WTC11 (cell line): ENCODE data around the gene RBM42. TPM values are rescaled to one million over a fixed set of nuclear protein-coding genes. Genes with fewer than 3 reads are reported as not detected.

ENCODE experiments used
- ATAC-seq: fragments of 200-7000 bp; cut with Tn5 transposase; 2 replicates; pipeline ENCODE4 v1.10.0; 2021; ENCODE audit warnings: mild to moderate bottlenecking, moderate library complexity
- CTCF ChIA-PET: fragments of 300-600 bp; sonication (Branson Sonifier 250); formaldehyde crosslinking; loops from one replicate; lab custom pipeline; 2021; ENCODE audit warnings: antibody characterized with exemption; lab: Charles Lee
- POLR2A ChIA-PET: fragments of 350-600 bp; sonication (Branson Sonifier 250); formaldehyde crosslinking; loops from one replicate; lab custom pipeline; 2021; ENCODE audit warnings: antibody characterized with exemption; lab: Charles Lee
- DNase-seq: peaks from one replicate; pipeline ENCODE4 v3.0.0; 2021; ENCODE audit warnings: low spot score
- H3K27ac Mint-ChIP-seq: 2 replicates; pipeline ENCODE4 v1.8.0; 2021; ENCODE audit warnings: mixed read lengths
- H3K27me3 Mint-ChIP-seq: 2 replicates; pipeline ENCODE4 v1.8.0; 2021; ENCODE audit warnings: low read depth, mild to moderate bottlenecking, moderate library complexity, mixed read lengths
- H3K36me3 Mint-ChIP-seq: 2 replicates; pipeline ENCODE4 v1.8.0; 2021; ENCODE audit warnings: mixed read lengths
- H3K4me1 Mint-ChIP-seq: 2 replicates; pipeline ENCODE4 v1.8.0; 2022; ENCODE audit warnings: mixed read lengths
- H3K4me3 Mint-ChIP-seq: 2 replicates; pipeline ENCODE4 v1.8.0; 2021; ENCODE audit warnings: mild to moderate bottlenecking, moderate library complexity, mixed read lengths
- H3K9me3 Mint-ChIP-seq: 2 replicates; pipeline ENCODE4 v1.8.0; 2021; ENCODE audit warnings: mixed read lengths
- ATF1 ChIP-seq: sonication (generic); formaldehyde crosslinking; IDR thresholded peaks from 2 replicates; pipeline ENCODE4 v1.8.1; 2023; ENCODE audit warnings: mild to moderate bottlenecking, moderate library complexity, missing genetic modification reagents
- CREB1 ChIP-seq: sonication (generic); formaldehyde crosslinking; IDR thresholded peaks from 2 replicates; pipeline ENCODE4 v1.8.0; 2023; ENCODE audit warnings: mild to moderate bottlenecking, missing genetic modification reagents
- CREM ChIP-seq: sonication (generic); formaldehyde crosslinking; IDR thresholded peaks from 2 replicates; pipeline ENCODE4 v1.8.1; 2022; ENCODE audit warnings: mild to moderate bottlenecking, missing genetic modification reagents, moderate library complexity
- GABPB1 ChIP-seq: sonication (generic); formaldehyde crosslinking; IDR thresholded peaks from 2 replicates; pipeline ENCODE4 v1.8.1; 2023; ENCODE audit warnings: mild to moderate bottlenecking, missing genetic modification reagents
- GRHL2 ChIP-seq: fragments of 250-450 bp; sonication (Bioruptor Pico); IDR thresholded peaks from 2 replicates; pipeline ENCODE4 v1.8.0; 2022; ENCODE audit warnings: mild to moderate bottlenecking, moderate library complexity; ENCODE audit not compliant: insufficient replicate concordance, severe bottlenecking
- JAZF1 ChIP-seq: fragments of 250-450 bp; sonication (Bioruptor Pico); IDR thresholded peaks from 2 replicates; pipeline ENCODE4 v1.9.0; 2021; ENCODE audit warnings: moderate library complexity, mild to moderate bottlenecking, inconsistent platforms
- NR3C1 ChIP-seq: sonication (generic); formaldehyde crosslinking; conservative IDR thresholded peaks from 2 replicates; pipeline ENCODE4 v1.8.1; 2023; ENCODE audit warnings: low read depth, mild to moderate bottlenecking, missing genetic modification reagents
- SMAD3 ChIP-seq: sonication (generic); formaldehyde crosslinking; IDR thresholded peaks from 2 replicates; pipeline ENCODE4 v1.8.0; 2022; ENCODE audit warnings: missing genetic modification reagents, mild to moderate bottlenecking, borderline replicate concordance
- TCF7 ChIP-seq: sonication (generic); formaldehyde crosslinking; IDR thresholded peaks from 2 replicates; pipeline ENCODE4 v1.8.0; 2022; ENCODE audit warnings: mild to moderate bottlenecking, low read depth, missing genetic modification reagents, moderate library complexity
- TEAD4 ChIP-seq: sonication (generic); formaldehyde crosslinking; IDR thresholded peaks from 2 replicates; pipeline ENCODE4 v1.8.0; 2022; ENCODE audit warnings: mild to moderate bottlenecking, missing genetic modification reagents
- ZBTB21 ChIP-seq: sonication (generic); formaldehyde crosslinking; IDR thresholded peaks from 2 replicates; pipeline ENCODE4 v1.8.1; 2023; ENCODE audit warnings: mild to moderate bottlenecking, missing genetic modification reagents, borderline replicate concordance
- ZNF138 ChIP-seq: sonication (generic); formaldehyde crosslinking; conservative IDR thresholded peaks from 2 replicates; pipeline ENCODE4 v1.8.1; 2022; ENCODE audit warnings: mild to moderate bottlenecking, moderate library complexity, missing genetic modification reagents
- total RNA-seq: library from RNA; stranded (reverse); gene quantifications from 3 replicates; pipeline ENCODE4 v1.2.3, GENCODE V29; 2021
- TF ChIP-seq, protein P1 (sequence below): fragments of 200-600 bp; IDR thresholded peaks from 2 replicates; pipeline ENCODE4 v1.8.0; 2022; ENCODE audit warnings: antibody characterized with exemption
- TF ChIP-seq, protein P2 (sequence below): fragments of 250-450 bp; sonication (Bioruptor Pico); IDR thresholded peaks from 2 replicates; pipeline ENCODE4 v1.9.0; 2021; ENCODE audit warnings: mild to moderate bottlenecking, borderline replicate concordance
- TF ChIP-seq, protein P3 (sequence below): sonication (generic); formaldehyde crosslinking; IDR thresholded peaks from 2 replicates; pipeline ENCODE4 v1.8.1; 2022; ENCODE audit warnings: missing genetic modification reagents, borderline replicate concordance
- TF ChIP-seq, protein P4 (sequence below): sonication (generic); formaldehyde crosslinking; IDR thresholded peaks from 2 replicates; pipeline ENCODE4 v1.8.1; 2023; ENCODE audit warnings: mild to moderate bottlenecking, missing genetic modification reagents, moderate library complexity
- TF ChIP-seq, protein P5 (sequence below): sonication (generic); formaldehyde crosslinking; IDR thresholded peaks from 2 replicates; pipeline ENCODE4 v1.8.1; 2023; ENCODE audit warnings: mild to moderate bottlenecking, missing genetic modification reagents, borderline replicate concordance
- TF ChIP-seq, protein P6 (sequence below): fragments of 250-450 bp; sonication (Bioruptor Pico); conservative IDR thresholded peaks from 2 replicates; pipeline ENCODE4 v1.9.0; 2021; ENCODE audit warnings: mild to moderate bottlenecking

The RBM42 gene
- total RNA-seq, 1 experiment from 2014 or later: 94.9 TPM

DNA sequence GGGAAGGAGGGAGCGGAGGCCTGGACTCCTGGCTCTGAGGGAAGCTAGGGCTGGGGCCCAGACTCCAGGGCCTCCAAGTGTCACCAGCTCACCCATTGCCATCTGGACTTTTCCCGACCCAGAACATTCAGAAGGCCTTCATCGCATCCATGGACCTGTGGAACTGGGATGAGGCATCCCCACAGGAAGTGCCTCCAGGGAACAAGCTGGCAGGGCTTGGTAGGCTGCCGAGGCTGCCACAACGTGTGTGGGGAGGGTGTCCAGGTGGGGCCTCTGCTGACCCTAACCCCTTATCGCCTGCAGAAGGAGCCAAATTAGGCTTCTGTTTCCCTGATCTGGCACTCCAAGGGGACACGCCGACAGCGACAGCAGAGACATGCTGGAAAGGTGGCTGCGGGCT, 13.5 kb downstream of the RBM42 start:
- peaks cover 34% of the 10 kb centered on the region for H3K4me1 Mint-ChIP-seq
- H3K4me3 Mint-ChIP-seq: peak overlapping the region; percentile 84
- H3K27ac Mint-ChIP-seq: no peak overlapping the region
- ChIA-PET CTCF (interaction anchor here (0.5 to 1.4 kb wide), 3 partner anchors 50 to 575 kb away, joined by 3 to 5 read pairs (median 3); no protein-coding TSS in a partner anchor), POLR2A (interaction anchor here (3.3 kb wide), 1 partner anchor 85 kb away, joined by 14 read pairs; no protein-coding TSS in a partner anchor)
- ATAC-seq (no peak), DNase-seq (no peak)
- no peaks in the 10 kb centered on the region for H3K9me3 Mint-ChIP-seq
- peaks cover 17% of the 10 kb centered on the region for H3K27me3 Mint-ChIP-seq
- H3K36me3 Mint-ChIP-seq: peaks cover 5% of the 10 kb centered on the region
- TF ChIP-seq ZBTB21 (CRISPR knock-in tag) (no peak), NR3C1 (CRISPR knock-in tag) (no peak), GRHL2 (CRISPR knock-in tag) (no peak), SMAD3 (CRISPR knock-in tag) (no peak), ATF1 (CRISPR knock-in tag) (no peak), CREB1 (no peak), GABPB1 (CRISPR knock-in tag) (no peak), TEAD4 (CRISPR knock-in tag) (no peak), CREM (CRISPR knock-in tag) (no peak), TCF7 (no peak), ZNF138 (no peak), JAZF1 (CRISPR knock-in tag) (no peak)
- TF ChIP-seq, protein P1, sequence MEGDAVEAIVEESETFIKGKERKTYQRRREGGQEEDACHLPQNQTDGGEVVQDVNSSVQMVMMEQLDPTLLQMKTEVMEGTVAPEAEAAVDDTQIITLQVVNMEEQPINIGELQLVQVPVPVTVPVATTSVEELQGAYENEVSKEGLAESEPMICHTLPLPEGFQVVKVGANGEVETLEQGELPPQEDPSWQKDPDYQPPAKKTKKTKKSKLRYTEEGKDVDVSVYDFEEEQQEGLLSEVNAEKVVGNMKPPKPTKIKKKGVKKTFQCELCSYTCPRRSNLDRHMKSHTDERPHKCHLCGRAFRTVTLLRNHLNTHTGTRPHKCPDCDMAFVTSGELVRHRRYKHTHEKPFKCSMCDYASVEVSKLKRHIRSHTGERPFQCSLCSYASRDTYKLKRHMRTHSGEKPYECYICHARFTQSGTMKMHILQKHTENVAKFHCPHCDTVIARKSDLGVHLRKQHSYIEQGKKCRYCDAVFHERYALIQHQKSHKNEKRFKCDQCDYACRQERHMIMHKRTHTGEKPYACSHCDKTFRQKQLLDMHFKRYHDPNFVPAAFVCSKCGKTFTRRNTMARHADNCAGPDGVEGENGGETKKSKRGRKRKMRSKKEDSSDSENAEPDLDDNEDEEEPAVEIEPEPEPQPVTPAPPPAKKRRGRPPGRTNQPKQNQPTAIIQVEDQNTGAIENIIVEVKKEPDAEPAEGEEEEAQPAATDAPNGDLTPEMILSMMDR: no peak
- TF ChIP-seq, protein P2, sequence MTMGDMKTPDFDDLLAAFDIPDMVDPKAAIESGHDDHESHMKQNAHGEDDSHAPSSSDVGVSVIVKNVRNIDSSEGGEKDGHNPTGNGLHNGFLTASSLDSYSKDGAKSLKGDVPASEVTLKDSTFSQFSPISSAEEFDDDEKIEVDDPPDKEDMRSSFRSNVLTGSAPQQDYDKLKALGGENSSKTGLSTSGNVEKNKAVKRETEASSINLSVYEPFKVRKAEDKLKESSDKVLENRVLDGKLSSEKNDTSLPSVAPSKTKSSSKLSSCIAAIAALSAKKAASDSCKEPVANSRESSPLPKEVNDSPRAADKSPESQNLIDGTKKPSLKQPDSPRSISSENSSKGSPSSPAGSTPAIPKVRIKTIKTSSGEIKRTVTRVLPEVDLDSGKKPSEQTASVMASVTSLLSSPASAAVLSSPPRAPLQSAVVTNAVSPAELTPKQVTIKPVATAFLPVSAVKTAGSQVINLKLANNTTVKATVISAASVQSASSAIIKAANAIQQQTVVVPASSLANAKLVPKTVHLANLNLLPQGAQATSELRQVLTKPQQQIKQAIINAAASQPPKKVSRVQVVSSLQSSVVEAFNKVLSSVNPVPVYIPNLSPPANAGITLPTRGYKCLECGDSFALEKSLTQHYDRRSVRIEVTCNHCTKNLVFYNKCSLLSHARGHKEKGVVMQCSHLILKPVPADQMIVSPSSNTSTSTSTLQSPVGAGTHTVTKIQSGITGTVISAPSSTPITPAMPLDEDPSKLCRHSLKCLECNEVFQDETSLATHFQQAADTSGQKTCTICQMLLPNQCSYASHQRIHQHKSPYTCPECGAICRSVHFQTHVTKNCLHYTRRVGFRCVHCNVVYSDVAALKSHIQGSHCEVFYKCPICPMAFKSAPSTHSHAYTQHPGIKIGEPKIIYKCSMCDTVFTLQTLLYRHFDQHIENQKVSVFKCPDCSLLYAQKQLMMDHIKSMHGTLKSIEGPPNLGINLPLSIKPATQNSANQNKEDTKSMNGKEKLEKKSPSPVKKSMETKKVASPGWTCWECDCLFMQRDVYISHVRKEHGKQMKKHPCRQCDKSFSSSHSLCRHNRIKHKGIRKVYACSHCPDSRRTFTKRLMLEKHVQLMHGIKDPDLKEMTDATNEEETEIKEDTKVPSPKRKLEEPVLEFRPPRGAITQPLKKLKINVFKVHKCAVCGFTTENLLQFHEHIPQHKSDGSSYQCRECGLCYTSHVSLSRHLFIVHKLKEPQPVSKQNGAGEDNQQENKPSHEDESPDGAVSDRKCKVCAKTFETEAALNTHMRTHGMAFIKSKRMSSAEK: no peak
- TF ChIP-seq, protein P3, sequence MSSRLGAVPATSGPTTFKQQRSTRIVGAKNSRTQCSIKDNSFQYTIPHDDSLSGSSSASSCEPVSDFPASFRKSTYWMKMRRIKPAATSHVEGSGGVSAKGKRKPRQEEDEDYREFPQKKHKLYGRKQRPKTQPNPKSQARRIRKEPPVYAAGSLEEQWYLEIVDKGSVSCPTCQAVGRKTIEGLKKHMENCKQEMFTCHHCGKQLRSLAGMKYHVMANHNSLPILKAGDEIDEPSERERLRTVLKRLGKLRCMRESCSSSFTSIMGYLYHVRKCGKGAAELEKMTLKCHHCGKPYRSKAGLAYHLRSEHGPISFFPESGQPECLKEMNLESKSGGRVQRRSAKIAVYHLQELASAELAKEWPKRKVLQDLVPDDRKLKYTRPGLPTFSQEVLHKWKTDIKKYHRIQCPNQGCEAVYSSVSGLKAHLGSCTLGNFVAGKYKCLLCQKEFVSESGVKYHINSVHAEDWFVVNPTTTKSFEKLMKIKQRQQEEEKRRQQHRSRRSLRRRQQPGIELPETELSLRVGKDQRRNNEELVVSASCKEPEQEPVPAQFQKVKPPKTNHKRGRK (CRISPR knock-in tag): no peak
- TF ChIP-seq, protein P4, sequence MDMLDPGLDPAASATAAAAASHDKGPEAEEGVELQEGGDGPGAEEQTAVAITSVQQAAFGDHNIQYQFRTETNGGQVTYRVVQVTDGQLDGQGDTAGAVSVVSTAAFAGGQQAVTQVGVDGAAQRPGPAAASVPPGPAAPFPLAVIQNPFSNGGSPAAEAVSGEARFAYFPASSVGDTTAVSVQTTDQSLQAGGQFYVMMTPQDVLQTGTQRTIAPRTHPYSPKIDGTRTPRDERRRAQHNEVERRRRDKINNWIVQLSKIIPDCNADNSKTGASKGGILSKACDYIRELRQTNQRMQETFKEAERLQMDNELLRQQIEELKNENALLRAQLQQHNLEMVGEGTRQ (CRISPR knock-in tag): no peak
- TF ChIP-seq, protein P5, sequence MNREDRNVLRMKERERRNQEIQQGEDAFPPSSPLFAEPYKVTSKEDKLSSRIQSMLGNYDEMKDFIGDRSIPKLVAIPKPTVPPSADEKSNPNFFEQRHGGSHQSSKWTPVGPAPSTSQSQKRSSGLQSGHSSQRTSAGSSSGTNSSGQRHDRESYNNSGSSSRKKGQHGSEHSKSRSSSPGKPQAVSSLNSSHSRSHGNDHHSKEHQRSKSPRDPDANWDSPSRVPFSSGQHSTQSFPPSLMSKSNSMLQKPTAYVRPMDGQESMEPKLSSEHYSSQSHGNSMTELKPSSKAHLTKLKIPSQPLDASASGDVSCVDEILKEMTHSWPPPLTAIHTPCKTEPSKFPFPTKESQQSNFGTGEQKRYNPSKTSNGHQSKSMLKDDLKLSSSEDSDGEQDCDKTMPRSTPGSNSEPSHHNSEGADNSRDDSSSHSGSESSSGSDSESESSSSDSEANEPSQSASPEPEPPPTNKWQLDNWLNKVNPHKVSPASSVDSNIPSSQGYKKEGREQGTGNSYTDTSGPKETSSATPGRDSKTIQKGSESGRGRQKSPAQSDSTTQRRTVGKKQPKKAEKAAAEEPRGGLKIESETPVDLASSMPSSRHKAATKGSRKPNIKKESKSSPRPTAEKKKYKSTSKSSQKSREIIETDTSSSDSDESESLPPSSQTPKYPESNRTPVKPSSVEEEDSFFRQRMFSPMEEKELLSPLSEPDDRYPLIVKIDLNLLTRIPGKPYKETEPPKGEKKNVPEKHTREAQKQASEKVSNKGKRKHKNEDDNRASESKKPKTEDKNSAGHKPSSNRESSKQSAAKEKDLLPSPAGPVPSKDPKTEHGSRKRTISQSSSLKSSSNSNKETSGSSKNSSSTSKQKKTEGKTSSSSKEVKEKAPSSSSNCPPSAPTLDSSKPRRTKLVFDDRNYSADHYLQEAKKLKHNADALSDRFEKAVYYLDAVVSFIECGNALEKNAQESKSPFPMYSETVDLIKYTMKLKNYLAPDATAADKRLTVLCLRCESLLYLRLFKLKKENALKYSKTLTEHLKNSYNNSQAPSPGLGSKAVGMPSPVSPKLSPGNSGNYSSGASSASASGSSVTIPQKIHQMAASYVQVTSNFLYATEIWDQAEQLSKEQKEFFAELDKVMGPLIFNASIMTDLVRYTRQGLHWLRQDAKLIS (CRISPR knock-in tag): no peak
- TF ChIP-seq, protein P6, sequence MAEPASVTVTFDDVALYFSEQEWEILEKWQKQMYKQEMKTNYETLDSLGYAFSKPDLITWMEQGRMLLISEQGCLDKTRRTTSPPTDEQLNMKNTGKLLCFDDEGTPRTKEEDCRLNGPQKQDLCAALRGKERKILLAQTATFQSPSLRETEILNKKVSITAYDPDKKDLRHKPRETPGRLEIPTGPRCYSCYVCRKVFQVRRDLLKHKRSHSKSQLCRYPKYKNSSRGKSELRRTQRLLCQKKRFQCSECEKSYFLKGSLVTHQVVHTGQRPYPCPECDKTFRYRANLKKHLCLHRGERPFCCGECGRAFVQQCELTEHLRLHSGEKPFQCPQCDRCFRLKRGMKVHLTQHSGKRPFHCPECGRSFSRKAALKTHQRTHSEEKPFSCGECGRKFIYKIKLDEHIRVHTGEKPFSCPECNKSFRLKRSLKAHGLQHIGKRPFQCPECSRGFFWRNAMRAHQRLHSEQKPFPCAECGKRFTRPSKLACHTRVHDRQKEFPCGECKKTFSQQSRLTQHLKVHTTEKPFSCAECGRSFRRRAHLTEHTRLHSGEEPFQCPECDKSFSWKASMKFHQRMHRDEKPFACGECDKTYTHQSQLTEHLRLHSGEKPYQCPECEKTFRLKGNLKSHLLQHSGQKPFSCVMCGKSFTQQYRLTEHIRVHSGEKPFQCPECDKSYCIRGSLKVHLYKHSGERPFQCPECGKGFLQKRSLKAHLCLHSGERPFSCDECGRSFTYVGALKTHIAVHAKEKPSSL: no peak
